GM19043 (cell line): Measurements from ENCODE around the gene EPB41L4B.
"Not testable (repeated sequence)": the region's sequence is repeated elsewhere in the genome, so short reads cannot be mapped to it uniquely, and the experiment has no call there.

Experiments used
- ATAC-seq: cut with Tn5 transposase; IDR thresholded peaks from one replicate; pipeline ENCODE4 v1.9.1; 2021; ENCODE audit warnings: low read depth; ENCODE audit not compliant: unreplicated experiment

Gene EPB41L4B

DNA sequence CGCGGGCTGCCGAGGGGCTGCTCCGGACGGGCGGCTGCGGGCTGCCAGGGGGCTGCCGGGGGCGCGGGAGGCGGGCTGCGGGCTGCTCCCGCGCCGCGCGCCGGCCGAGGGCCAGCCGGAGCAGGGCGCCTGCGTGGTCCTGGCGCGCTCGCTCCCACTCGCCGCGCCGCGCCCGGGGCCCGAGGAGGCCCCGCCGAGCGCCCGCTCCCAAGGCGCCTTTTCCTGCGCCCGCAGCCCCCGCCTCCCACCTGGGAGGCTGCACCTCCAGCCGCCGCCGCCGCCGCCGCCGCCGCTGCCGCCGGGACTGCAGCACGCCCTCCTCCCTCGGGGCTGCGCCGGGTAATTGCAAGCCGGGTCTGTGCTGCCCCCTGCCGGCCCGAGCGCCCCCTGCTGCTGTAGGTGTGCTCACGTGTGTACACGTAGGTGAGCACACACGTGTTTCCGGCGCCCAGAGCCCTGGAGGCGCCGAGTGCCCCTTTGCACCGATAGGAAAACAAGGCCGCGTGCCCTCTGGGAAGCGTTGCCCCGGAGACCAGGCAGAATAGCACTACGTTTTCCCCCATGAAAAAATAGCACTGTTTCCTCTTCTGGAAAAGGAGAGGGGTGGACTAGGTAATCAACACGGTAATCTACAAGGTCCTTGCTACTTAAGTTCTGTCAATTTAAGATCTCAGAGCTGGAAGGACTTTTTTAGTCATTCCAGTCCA lies at the start of gene EPB41L4B:
Gene EPB41L4B (minus strand): TSS at position 318 of the 707 bp plus-strand sequence. CDS start 613 bp downstream, outside the sequence.
- ATAC-seq = peak; percentile 97

DNA sequence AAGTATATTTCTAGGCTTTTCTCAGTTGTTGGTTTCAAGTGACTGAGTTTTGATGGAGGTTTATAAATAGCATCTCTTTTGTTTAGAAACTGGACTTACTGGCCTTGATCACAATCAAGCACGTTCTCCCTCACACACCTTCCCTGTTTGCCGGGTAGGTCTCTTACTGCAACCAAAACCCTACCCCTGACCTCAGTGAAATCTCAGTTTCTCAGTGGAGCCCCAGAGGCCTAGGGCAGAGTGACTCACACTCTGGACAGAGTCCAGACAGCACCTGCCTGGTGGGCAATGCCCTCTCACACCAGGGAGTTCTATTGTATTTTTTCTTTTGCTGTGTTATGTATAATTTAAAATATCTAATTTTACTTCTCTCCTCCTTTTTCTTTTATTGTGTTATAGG lies 48.4 kb upstream of the EPB41L4B start:
- no peak for ATAC-seq

DNA sequence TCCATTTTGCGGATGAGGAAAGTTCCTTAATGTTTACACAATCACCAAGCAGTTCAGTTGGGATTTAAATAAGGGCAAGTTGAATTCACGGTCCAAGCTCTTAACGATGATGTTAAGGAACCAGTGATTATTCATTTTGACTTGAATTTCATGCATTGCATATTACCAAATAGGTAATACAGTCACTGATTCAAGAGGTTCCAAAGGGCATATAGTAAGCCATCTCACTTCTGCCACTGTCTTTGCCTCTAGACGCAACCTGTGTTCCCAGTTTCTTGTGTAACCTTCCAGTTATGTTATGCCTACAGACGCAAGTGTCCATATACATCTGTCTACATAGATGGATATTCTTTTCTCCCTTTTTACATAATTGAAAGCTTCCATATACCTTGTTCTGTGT lies 39.9 kb upstream of the EPB41L4B start:
- ATAC-seq = no peak

DNA sequence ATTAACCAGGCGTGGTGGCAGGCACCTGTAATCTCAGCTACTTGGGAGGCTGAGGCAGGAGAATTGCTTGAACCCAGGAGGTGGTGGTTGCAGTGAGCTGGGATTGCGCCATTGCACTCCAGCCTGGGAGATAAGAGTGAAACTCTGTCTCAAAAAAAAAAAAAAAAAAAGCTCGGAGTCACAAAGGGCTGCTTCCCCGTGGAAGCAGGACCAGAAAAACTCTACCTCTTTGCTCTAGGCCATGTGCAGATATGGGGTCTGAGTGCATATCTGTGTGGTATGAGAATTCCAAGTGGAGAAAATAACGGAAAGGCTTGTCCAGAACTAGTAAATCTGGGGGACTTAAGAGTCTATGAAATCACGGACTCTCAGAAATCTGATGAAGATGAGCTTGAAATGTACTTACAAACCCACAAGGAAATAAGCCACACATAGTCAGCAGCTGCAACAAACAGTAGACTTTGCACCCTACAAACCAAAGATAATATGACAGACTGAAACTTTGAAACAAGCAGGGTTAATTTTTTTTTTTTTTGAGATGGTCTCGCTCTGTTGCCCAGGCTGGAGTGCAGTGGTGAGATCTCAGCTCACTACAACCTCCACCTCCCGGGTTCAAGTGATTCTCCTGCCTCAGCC lies 38.2 kb upstream of the EPB41L4B start:
- ATAC-seq = not testable (repeated sequence)

DNA sequence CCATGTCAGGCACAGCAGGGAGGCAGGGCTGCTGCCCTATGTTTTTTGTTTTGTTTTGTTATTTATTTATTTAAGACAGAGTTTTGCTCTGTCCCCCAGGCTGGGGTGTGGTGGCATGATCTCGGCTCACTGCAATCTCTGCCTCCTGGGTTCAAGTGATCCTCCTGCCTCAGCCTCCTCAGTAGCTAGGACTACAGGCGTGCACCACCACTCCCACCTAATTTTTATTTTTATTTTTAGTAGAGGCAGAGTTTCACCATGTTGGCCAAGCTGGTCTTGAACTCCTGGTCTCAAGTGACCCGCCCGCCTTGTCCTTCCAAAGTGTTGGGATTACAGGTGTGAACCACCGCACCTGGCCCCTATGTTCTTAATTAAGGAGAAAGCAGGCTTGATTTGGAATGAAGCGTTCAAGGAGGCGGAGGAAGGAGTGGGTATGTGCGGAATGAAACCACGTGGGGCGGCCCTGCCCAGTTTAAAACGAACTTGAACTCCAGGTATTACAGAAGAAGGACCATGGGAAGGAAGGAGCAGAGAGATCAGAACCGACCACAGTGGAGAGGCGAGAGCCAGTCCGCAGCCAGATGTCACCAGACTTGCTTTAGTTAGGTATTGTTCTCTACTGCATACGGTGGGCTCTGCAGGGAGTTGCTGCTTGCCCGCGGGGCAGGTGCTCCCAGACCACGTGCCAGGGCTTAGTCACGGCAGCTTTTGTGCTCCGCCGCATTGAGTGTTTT lies 34.9 kb upstream of the EPB41L4B start:
- ATAC-seq = no peak

DNA sequence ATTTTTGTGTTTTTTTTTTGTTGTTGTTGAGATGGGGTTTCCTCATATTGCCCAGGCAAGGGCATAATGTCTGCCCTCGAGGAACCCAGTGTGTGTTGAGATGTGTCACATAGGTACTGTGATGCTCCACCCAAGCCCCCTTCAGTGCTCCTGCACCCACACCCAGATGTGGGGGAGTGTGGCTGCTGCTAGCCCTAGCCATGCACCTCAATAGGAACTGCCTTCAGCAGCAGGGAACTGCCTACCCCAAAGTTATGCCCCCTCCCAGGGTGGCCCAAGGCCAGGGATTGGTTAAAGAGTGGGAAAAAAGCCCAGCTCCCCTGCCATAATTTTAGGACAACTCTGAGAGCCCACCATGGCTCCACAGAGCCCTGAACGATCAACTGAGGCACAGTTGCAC lies 33.3 kb upstream of the EPB41L4B start:
- ATAC-seq = no peak

DNA sequence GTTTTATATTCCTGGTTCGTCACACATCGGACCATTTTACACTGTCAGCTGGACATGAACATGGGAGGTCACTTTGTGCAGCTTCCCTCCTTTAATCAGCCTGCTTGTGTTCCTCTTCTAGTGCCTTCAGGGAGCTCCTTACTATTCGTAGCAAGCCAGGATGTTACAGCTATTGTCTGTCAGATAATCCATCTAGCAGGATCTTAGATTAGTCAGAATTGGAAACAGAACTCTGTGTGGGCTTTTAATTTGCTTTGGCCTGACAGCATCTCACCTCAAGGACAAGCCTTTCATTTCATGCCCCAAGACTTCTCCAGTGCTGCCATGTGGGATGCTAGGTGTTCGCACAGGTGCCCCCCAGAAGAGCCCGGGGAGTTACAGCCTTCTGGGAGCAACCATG lies 30.2 kb upstream of the EPB41L4B start:
- no peak for ATAC-seq

DNA sequence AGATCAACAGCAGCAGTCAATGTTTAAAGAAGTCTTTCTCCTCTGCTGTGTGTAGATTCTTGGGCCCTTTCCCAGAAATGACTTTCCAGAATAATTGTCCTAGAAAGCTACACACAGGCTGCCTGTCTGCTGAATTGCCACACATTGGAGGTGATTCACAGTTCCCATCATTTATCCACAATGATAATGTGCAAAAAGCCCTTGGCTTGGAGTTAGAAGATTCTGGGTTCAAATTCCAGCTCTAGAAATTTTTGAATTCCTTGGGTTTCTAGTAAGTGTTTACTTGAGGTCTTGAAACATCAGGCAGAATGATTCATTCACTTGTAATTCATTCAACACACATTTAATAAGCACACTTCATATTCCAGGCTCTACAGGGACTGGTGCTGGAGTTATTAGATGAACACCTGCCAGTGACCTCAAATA lies 28.6 kb upstream of the EPB41L4B start:
- ATAC-seq = no peak

DNA sequence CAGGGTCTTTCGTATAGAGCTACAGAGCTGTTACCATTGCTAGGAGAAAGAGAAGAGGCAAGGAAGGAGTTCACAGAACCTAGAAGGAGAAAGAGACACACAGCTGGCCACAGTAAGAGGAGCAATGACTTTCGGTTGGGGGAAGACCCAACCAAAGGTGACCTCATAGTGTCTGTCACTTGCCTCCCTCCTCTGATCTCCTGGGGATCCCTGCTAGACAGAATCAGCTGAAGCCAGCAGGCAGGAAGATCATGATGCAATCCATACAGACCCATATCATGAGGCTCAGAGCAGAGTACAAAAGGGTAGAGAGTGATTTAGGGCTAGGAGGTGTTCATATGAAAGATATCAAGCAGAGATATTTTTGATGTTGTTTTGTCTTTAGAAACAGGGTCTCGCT lies 26.0 kb upstream of the EPB41L4B start:
- ATAC-seq = no peak

DNA sequence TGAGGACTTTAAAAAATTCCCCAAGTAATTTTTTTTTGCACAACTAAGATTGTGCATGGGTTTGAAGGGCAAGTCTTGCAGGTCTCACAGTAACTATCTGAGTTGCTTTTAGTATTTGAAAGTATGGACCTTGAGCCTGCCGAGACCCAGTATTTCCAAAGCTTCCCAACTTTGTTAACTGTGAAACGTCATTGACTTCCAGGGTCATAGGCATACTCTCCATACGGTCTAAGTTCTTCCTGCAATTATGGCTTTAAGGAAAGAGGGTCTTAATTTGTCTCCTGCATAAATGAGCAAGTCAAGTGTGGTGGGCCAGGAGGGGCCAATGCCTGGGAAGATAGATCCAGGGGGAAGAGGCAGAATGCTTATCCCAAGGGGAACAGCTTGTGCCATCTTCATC lies 24.0 kb upstream of the EPB41L4B start:
- ATAC-seq = no peak

DNA sequence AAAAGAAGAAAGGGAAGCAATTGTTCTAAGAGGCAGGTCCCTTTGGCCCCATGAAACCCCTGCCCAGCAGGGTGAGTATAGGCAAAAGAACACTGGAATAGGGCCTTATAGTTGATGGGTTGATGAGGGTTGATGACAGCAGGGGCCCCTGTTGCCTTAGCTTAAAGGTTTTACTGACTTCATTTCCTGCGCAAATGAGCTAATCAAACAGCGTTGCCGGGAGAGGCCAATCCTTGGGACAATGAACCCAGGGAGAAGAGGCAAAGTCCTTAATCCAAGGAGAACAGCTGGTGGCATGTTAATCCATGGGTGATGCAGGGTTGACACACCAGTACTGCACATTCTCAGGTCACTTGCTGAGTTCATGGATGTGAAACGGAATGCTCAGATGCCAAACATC lies 22.0 kb upstream of the EPB41L4B start:
- ATAC-seq = no peak

DNA sequence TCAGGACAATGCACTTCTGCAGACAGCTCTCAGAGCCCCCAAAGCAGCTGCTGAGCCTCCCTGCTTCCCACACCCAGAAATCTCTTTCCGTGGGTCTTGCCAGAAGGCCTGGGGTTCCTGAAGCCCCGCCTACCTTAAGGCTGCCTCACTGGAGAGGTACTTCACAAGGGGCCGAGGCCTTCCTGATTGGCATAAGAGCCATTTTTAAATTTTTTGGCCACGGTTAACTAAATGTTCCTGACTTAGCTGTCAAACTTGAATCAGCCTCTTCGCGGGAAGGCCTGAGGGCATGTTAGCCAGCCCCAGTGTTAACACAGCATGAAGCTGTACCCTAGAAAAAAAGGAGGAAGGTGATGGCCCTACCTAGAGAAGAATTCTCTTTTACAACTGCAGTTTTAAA lies 20.7 kb upstream of the EPB41L4B start:
- no peak for ATAC-seq

DNA sequence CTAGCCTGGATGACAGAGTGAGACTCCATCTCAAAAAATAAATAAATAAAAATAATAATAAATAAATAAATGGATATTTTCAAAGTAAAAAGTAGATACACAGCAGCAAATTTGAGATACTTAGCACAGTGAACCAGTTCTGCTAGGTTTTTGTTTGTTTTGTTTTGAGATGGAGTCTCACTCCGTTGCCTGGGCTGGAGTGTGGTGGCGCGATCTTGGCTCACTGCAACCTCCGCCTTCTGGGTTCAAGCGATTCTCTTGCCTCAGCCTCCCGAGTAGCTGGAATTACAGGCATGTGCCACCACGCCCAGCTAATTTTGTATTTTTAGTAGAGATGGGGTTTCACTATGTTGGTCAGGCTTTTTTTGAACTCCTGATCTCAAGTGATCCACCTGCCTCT lies 20.1 kb upstream of the EPB41L4B start:
- ATAC-seq = not testable (repeated sequence)

DNA sequence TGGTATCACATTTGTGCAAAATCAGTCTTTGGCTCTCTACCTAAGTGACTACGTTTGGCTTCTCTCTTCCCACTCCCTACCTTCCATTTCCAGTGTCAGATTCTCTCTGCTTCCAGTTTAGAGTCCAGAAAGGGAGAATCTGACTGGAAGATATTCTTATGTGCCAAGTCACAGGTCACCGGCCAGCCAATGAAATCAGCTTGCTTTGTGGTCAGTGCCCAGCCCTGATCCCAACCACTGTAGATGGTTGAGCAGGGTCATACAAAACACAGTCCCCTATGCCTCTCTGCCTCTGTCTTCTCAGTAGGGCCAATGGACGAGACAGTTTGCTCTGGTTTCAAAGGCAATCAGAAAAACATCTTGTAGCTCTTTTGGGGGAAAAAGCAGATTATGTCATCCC lies 15.6 kb upstream of the EPB41L4B start:
- no peak for ATAC-seq

DNA sequence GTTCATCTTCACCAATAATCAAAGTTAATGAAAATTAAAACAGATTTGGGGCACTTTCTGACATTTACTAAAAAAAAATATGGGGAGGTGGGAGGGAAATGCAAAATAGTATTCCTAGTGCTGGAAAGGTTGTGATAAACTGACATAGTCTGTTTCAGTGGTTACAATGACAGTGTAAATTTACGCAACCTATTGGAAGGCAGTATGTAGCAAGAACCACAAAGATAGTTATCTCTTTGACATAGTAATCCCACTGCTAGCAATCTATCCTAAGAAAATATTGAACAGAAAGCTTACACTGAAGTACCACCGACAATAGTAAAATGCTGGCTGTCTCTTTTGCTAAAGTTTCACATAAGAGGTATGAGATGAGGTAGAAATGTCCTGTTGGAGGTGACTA lies 15.1 kb upstream of the EPB41L4B start:
- no peak for ATAC-seq

DNA sequence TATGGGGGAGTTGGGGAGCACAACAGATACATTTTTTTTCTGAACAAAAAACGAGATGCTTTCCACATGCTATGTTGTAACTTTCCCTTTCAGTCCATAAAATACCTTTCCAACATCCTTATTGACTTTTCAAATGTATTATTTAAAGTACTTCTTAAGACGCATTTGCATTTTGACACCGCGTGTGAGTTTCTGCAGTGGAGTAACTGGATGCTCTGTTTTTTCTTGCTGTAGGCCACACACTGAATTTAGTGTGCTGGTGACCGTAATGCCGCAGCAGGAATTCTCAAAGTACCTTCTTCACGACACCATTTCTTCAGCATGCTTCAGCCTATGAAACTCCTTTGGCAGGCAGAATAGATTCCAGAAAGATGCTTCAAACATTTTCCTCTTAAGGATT lies 14.3 kb upstream of the EPB41L4B start:
- ATAC-seq = no peak

DNA sequence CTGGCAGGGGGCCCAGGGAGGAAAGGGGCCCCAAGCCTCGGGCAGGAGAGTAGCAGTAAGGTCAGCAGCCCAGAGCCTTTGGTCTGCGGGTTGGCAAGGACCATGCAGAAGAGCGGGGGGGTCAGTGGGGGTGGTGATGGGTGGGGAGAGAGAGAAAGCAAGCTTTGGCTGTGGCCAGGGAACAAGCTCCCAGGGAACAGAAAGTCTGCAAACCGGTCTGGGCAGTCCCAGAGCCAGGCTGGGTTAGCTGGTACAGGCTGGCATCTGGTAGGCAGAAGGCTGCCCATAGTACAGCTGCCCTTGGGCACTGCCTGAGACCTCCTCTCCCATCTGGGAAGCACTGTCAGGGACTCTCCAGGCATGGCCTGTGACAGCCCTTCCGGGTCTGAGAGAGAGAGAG lies 10.5 kb upstream of the EPB41L4B start:
- no peak for ATAC-seq

DNA sequence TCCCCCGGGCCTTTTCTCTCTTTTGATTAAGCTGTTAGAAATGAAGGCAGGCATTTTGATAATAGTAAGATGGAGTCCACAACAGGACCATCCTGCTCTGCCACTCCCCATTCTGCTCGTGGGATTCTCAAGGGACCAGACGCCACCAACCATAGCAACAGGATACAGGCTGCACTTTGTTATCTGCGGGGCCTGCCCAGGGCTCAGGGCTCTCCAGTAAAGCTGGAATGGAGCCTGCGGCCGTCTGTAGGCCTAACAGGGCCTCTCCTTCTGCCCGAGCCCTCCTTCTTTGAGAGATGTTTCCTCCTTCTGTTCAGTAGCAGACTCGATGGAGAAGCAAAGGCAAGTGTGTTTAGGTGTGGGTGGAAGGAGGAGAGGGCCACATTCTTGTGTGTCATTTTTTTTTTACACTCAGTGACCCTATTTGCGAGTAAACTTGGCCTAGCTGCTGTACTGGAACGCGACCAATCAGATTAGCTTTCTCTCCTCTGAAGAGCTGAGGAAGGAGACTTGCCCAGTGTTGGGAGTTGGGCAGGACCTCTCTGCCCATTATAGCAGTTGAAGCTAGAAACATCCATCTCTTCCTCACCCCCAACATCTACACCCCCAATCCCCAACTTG lies 8.9 kb upstream of the EPB41L4B start:
- no peak for ATAC-seq

DNA sequence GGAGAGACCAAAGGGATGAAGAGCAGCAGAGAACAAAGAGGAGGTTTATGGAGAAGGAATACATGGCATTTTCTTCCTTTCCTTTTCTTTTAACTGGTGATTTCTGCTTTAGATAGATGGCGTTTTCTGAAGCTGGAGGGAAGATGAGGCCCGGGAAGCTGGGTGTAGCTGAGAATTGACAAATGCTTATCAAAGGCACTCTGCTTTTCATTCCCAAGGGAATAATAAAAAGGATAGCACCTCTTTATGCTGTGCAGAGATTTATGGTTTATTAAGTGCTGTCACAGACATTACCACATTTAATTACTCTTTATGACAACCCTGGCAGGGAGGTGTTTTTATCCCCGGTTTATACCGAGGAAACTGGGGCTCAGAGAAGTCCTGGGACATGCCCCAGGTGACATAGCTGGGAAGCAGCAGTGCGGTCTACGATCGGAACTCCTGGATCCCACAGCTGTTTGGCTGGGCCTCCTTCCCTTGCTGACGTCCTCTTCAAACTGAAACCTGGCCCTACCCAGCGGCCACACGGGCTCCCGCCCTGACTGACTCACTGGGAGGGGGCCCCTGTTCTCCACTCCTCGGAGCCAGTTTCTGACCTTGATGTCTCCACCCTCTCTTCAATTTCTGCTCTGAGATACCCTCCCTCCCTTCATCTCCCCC lies 8.2 kb upstream of the EPB41L4B start:
- ATAC-seq = no peak

DNA sequence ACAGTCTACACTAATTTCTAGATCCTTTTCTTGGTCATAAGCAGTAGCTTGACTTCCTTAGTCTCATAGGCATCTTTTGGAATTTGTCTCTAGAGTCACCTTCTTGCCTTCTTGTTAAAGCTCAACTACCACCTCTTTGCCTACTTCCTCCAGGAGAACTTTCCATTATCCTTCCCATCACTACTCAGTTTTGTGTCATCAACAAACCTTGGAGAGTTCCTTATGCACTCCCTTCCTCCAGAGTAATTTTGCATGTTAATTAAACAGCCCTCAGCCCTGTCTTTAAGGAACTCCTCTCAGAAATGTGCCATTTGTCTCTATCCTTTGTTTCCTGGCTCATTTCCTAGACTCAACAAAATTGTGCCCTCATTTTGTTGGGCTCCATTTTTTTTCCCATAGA lies 4.2 kb upstream of the EPB41L4B start:
- no peak for ATAC-seq

DNA sequence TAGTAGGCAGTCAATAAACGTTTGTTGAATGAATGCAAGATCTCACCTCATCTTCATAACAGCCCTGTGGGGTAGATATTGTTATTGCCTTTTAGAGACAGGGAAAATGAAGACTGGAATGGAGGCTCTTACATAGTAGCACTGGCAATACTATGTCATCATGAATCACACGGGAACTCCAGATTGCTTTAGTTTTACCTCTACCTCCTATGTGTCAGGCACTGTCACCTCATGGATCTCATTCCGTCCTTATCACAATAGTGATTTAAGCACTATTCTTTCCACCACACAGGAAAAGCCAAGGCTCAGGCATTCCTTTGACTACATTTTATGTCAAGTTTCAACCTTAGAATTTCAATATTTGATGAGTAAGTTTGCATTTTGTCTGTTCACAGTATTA lies 2.9 kb upstream of the EPB41L4B start:
- no peak for ATAC-seq
